ENCODE data around the gene CCDC201. TPM values are rescaled to one million over a fixed set of nuclear protein-coding genes. Genes with fewer than 3 reads are reported as not detected.

CCDC201 gene
- total and polyA plus RNA-seq, 10 donors, result not detected

- TF ChIP-seq CTCF (IDR thresholded peaks at IDR 0.05 in 8 of 11, conservative IDR thresholded peaks at IDR 0.05 in 3 of 11) (no peak), POLR2AphosphoS5 (IDR thresholded peaks at IDR 0.05) (no peak), POLR2A (IDR thresholded peaks at IDR 0.05) (no peak)
- intact Hi-C loops (cut with DNase I; ENCODE audit: low total_unique reads), result no loop called here
- DNase-seq, result no peak
- Histone ChIP-seq H3K4me1 (peaks cover 0 to 17% (median 11%) of the 10 kb centered on the region in 6 donors), H3K4me3 (no peak overlapping the region), H3K9me3 (no peaks in the 10 kb centered on the region), H3K27me3 (replicated peaks in 1 of 7) (peaks cover 7 to 72% (median 25%) of the 10 kb centered on the region in 7 donors), H3K27ac (no peak overlapping the region), H3K36me3 (no peaks in the 10 kb centered on the region)
- 82 to 96% (median 87%) methylated on average over 5 of the region's 5 CpGs for WGBS, 5 donors
Measured at GRCh38 chr7:45886931-45887667, 14.2 kb upstream of the CCDC201 start.

GRCh38 chr7:45885264-45885882 is 12.5 kb upstream of the CCDC201 start:
- H3K9me3 ChIP-seq, result no peaks in the 10 kb centered on the region
- no peak overlapping the region for H3K27ac ChIP-seq
- peaks cover 7 to 62% (median 25%) of the 10 kb centered on the region in 7 donors for H3K27me3 ChIP-seq (replicated peaks in 1 of 7)
- no peaks in the 10 kb centered on the region for H3K36me3 ChIP-seq
- no peak for DNase-seq
- peaks cover 0 to 17% (median 11%) of the 10 kb centered on the region in 6 donors for H3K4me1 ChIP-seq
- TF ChIP-seq POLR2A (IDR thresholded peaks at IDR 0.05) (no peak), POLR2AphosphoS5 (IDR thresholded peaks at IDR 0.05) (no peak), CTCF (IDR thresholded peaks at IDR 0.05 in 8 of 11, conservative IDR thresholded peaks at IDR 0.05 in 3 of 11) (no peak)
- intact Hi-C loops (cut with DNase I; ENCODE audit: low total_unique reads), result no loop called here
- H3K4me3 ChIP-seq, result no peak overlapping the region
- 78 to 85% (median 81%) methylated on average over 7 of the region's 7 CpGs for WGBS, 5 donors

GRCh38 chr7:45884136-45884535 is 11.3 kb upstream of the CCDC201 start:
- Histone ChIP-seq H3K4me3 (no peak overlapping the region), H3K4me1 (peaks cover 0 to 13% (median 10%) of the 10 kb centered on the region in 6 donors), H3K36me3 (no peaks in the 10 kb centered on the region), H3K9me3 (peaks cover 0 to 5% (median 3%) of the 10 kb centered on the region in 8 donors), H3K27me3 (replicated peaks in 1 of 7) (peaks cover 7 to 49% (median 17%) of the 10 kb centered on the region in 7 donors), H3K27ac (no peak overlapping the region)
- TF ChIP-seq CTCF (IDR thresholded peaks at IDR 0.05 in 8 of 11, conservative IDR thresholded peaks at IDR 0.05 in 3 of 11), result no peak
- TF ChIP-seq POLR2AphosphoS5 (IDR thresholded peaks at IDR 0.05), result no peak
- no peak for TF ChIP-seq POLR2A (IDR thresholded peaks at IDR 0.05)
- WGBS, 5 donors, result 82 to 91% (median 89%) methylated on average over 4 of the region's 4 CpGs
- no peak for DNase-seq
- intact Hi-C loops (cut with DNase I; ENCODE audit: low total_unique reads), result no loop called here

GRCh38 chr7:45882465-45882810 is 9.6 kb upstream of the CCDC201 start:
- H3K27ac ChIP-seq, result no peak overlapping the region
- intact Hi-C loops (cut with DNase I; ENCODE audit: low total_unique reads), result no loop called here
- WGBS, 5 donors, result 60 to 73% (median 63%) methylated on average over 5 of the region's 5 CpGs

More at GRCh38 chr7:45882465-45882810, 9.6 kb upstream of the CCDC201 start:
- no peaks in the 10 kb centered on the region for H3K36me3 ChIP-seq
- H3K4me1 ChIP-seq, result no peaks in the 10 kb centered on the region
- no peak for DNase-seq
- peaks cover 0 to 32% (median 3%) of the 10 kb centered on the region in 7 donors for H3K27me3 ChIP-seq (replicated peaks in 1 of 7)
- TF ChIP-seq POLR2AphosphoS5 (IDR thresholded peaks at IDR 0.05) (no peak), POLR2A (IDR thresholded peaks at IDR 0.05) (no peak), CTCF (IDR thresholded peaks at IDR 0.05 in 8 of 11, conservative IDR thresholded peaks at IDR 0.05 in 3 of 11) (no peak)
- H3K4me3 ChIP-seq, result no peak overlapping the region
- H3K9me3 ChIP-seq, result peaks cover 0 to 20% (median 18%) of the 10 kb centered on the region in 8 donors
